Keratinocyte (primary cell): Measurements from ENCODE around the gene EGR4. TPM values are rescaled to one million over a fixed set of nuclear protein-coding genes. Genes with fewer than 3 reads are reported as not detected.

Source experiments
- DNase-seq: peaks from one replicate; pipeline ENCODE4 v3.0.0-alpha.2; 2011; ENCODE audit warnings: low read depth, missing footprints, low spot score
- FAIRE-seq: peaks from 2 replicates; lab custom pipeline; 2011; peaks lifted over from hg19 to GRCh38; lab: Jason Lieb, UNC
- H2AFZ ChIP-seq: 2 replicates; pipeline ENCODE4 v1.6.0; 2012; ENCODE audit warnings: low read length, control low read depth, inconsistent platforms; ENCODE audit not compliant: control insufficient read depth
- H3K27ac ChIP-seq: 2 replicates; pipeline ENCODE4 v1.5.1; 2011; ENCODE audit warnings: low read length; ENCODE audit not compliant: control insufficient read depth, insufficient read depth
- H3K27me3 ChIP-seq: 3 replicates; pipeline ENCODE4 v1.6.0; 2011; ENCODE audit warnings: low read length; ENCODE audit not compliant: control insufficient read depth, insufficient read depth; ENCODE audit errors: extremely low read depth
- H3K36me3 ChIP-seq, 2 experiments: 2 replicates in 1 of 2; 3 replicates in 1 of 2; pipeline ENCODE4 v1.5.1; 2011; ENCODE audit warnings: low read length in 2 of 2, mild to moderate bottlenecking in 1 of 2; ENCODE audit not compliant: control insufficient read depth in 2 of 2, insufficient read depth in 2 of 2; ENCODE audit errors: extremely low read depth in 1 of 2
- H3K4me1 ChIP-seq: 3 replicates; pipeline ENCODE4 v1.5.1; 2011; ENCODE audit warnings: low read length; ENCODE audit not compliant: control insufficient read depth, insufficient read depth; ENCODE audit errors: extremely low read depth
- H3K4me2 ChIP-seq: 3 replicates; pipeline ENCODE4 v1.6.0; 2011; ENCODE audit warnings: low read depth, low read length; ENCODE audit not compliant: control insufficient read depth, insufficient read depth; ENCODE audit errors: extremely low read depth
- H3K4me3 ChIP-seq, 3 experiments: fragments of 200-600 bp in 1 of 3; sonication (generic) in 1 of 3; 2 replicates in 2 of 3; 3 replicates in 1 of 3; pipeline ENCODE4 v1.5.1; 2011 to 2016; ENCODE audit warnings: low read length in 3 of 3, mild to moderate bottlenecking in 3 of 3, control low read depth in 2 of 3, inconsistent platforms in 1 of 3, low read depth in 1 of 3, mixed read lengths in 1 of 3, mixed run types in 1 of 3, moderate library complexity in 1 of 3; ENCODE audit not compliant: control insufficient read depth in 2 of 3, insufficient read depth in 2 of 3; ENCODE audit errors: extremely low read depth in 1 of 3
- H3K79me2 ChIP-seq: 2 replicates; pipeline ENCODE4 v1.6.0; 2012; ENCODE audit warnings: low read length; ENCODE audit not compliant: control insufficient read depth, insufficient read depth
- H3K9ac ChIP-seq: 3 replicates; pipeline ENCODE4 v1.6.0; 2011; ENCODE audit warnings: low read length; ENCODE audit not compliant: control insufficient read depth, insufficient read depth; ENCODE audit errors: extremely low read depth
- H3K9me1 ChIP-seq: 3 replicates; pipeline ENCODE4 v1.6.0; 2011; ENCODE audit warnings: low read length; ENCODE audit not compliant: control insufficient read depth, insufficient read depth; ENCODE audit errors: extremely low read depth
- H3K9me3 ChIP-seq: 2 replicates; pipeline ENCODE4 v1.5.1; 2012; ENCODE audit warnings: low read depth, low read length; ENCODE audit not compliant: control insufficient read depth
- H4K20me1 ChIP-seq: 3 replicates; pipeline ENCODE4 v1.6.0; 2011; ENCODE audit warnings: low read length; ENCODE audit not compliant: control insufficient read depth, insufficient read depth; ENCODE audit errors: extremely low read depth
- CTCF ChIP-seq, 3 experiments: IDR thresholded peaks in 1 of 3; conservative IDR thresholded peaks in 1 of 3; optimal IDR thresholded peaks in 1 of 3; 2 replicates in 2 of 3; 3 replicates in 1 of 3; pipeline versions ENCODE3 to v1.5.1; 2011; ENCODE audit warnings: low read length in 3 of 3, mild to moderate bottlenecking in 3 of 3, moderate library complexity in 2 of 3, control low read depth in 1 of 3, inconsistent platforms in 1 of 3; ENCODE audit not compliant: insufficient read depth in 2 of 3; ENCODE audit errors: extremely low read depth in 1 of 3
- EZH2 ChIP-seq: IDR thresholded peaks from one replicate; pipeline ENCODE4 v1.6.1; 2012; ENCODE audit warnings: inconsistent platforms, mild to moderate bottlenecking, low read length, moderate library complexity
- dilution Hi-C: fragments of 300-500 bp; cut with MboI; formaldehyde crosslinking; loops from one replicate; pipeline ENCODE4 v1.7.0; 2020; ENCODE audit warnings: low sequenced_read_pairs; ENCODE audit not compliant: extremely low pct_ligation_motif_present
- polyA plus RNA-seq, 5 experiments: library from polyadenylated mRNA; depleted of rRNA in 3 of 5; stranded (reverse) in 3 of 5; stranded (forward) in 1 of 5; unstranded in 1 of 5; fragments of >200 nt; gene quantifications; 1 replicate in 1 of 5; 2 replicates in 3 of 5; 3 replicates in 1 of 5; pipeline versions ENCODE4 v1.2.1 to v1.2.3, GENCODE V29; 2011 to 2012; ENCODE audit warnings: missing spikeins in 2 of 5, low read depth in 1 of 5, low replicate concordance in 1 of 5

EGR4 gene
- polyA plus RNA-seq, 1 donor (not counting 4 experiments of a cell fraction or from before 2014, with no cell fraction given): not detected

- FAIRE-seq (no peak), DNase-seq (no peak)
- H3K9me1 ChIP-seq: no peaks in the 10 kb centered on the region
- no peaks in the 10 kb centered on the region for H3K79me2 ChIP-seq
- H3K4me1 ChIP-seq: no peaks in the 10 kb centered on the region
- no peak overlapping the region for H3K4me2 ChIP-seq
- H2AFZ ChIP-seq: no peak overlapping the region
- H3K27ac ChIP-seq: no peak overlapping the region
- H3K36me3 ChIP-seq: no peaks in the 10 kb centered on the region
- H3K9ac ChIP-seq: no peak overlapping the region
- H3K4me3 ChIP-seq: no peak overlapping the region
- peaks cover 25% of the 10 kb centered on the region for H3K27me3 ChIP-seq
- dilution Hi-C loops: no loop called here
- TF ChIP-seq CTCF (optimal IDR thresholded peaks at IDR 0.05 in 1 of 3, IDR thresholded peaks at IDR 0.05 in 1 of 3, conservative IDR thresholded peaks at IDR 0.05 in 1 of 3; ENCODE audit: extremely low read depth in 1 of 3, insufficient read depth in 2 of 3, low read length in 3 of 3) (no peak), EZH2 (no peak)
- H3K9me3 ChIP-seq: no peaks in the 10 kb centered on the region
- no peaks in the 10 kb centered on the region for H4K20me1 ChIP-seq
Measured at GRCh38 chr2:73300926-73301325, 7.6 kb upstream of the EGR4 start.

GRCh38 chr2:73297586-73297985, 4.2 kb upstream of the EGR4 start:
- H4K20me1 ChIP-seq: no peaks in the 10 kb centered on the region
- TF ChIP-seq CTCF (optimal IDR thresholded peaks at IDR 0.05 in 1 of 3, IDR thresholded peaks at IDR 0.05 in 1 of 3, conservative IDR thresholded peaks at IDR 0.05 in 1 of 3; ENCODE audit: extremely low read depth in 1 of 3, insufficient read depth in 2 of 3, low read length in 3 of 3): no peak
- no peak for TF ChIP-seq EZH2
- no peak overlapping the region for H3K27ac ChIP-seq
- H3K9ac ChIP-seq: no peak overlapping the region
- dilution Hi-C loops: no loop called here
- H3K36me3 ChIP-seq: no peaks in the 10 kb centered on the region
- H3K9me3 ChIP-seq: no peaks in the 10 kb centered on the region
- no peaks in the 10 kb centered on the region for H3K79me2 ChIP-seq
- DNase-seq: no peak
- no peaks in the 10 kb centered on the region for H3K4me1 ChIP-seq
- H3K9me1 ChIP-seq: no peaks in the 10 kb centered on the region
- H3K27me3 ChIP-seq: peaks cover 52% of the 10 kb centered on the region
- no peak overlapping the region for H3K4me3 ChIP-seq
- no peak overlapping the region for H2AFZ ChIP-seq
- no peak for FAIRE-seq
- H3K4me2 ChIP-seq: no peak overlapping the region
